ENCODE data around the gene CCDC180.

CCDC180 gene

DNA sequence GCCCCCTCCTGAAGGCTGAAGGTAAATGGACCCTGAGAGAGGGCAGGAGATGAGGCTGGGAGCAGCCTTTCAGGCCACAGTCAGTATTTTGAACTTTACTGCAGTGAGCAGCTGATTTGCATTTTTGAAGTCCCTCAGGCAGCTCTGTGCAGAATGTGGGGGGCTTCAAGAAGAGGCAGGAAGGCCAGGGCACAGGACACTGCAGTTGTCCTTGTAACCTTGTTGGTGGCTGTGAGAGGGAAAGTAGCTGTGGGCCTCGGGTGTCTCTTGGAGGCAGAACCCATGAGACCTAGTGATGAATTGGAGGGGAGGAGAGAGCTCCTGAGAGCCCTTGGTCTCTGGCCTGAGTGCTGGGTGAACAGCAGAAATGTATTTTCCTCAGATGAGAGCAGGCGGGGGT is 2.6 kb downstream of the CCDC180 start:
- TF ChIP-seq, protein P1, sequence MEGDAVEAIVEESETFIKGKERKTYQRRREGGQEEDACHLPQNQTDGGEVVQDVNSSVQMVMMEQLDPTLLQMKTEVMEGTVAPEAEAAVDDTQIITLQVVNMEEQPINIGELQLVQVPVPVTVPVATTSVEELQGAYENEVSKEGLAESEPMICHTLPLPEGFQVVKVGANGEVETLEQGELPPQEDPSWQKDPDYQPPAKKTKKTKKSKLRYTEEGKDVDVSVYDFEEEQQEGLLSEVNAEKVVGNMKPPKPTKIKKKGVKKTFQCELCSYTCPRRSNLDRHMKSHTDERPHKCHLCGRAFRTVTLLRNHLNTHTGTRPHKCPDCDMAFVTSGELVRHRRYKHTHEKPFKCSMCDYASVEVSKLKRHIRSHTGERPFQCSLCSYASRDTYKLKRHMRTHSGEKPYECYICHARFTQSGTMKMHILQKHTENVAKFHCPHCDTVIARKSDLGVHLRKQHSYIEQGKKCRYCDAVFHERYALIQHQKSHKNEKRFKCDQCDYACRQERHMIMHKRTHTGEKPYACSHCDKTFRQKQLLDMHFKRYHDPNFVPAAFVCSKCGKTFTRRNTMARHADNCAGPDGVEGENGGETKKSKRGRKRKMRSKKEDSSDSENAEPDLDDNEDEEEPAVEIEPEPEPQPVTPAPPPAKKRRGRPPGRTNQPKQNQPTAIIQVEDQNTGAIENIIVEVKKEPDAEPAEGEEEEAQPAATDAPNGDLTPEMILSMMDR (IDR thresholded peaks at IDR 0.05; ENCODE audit: low read depth, low read length, missing control alignments): no peak
- no peak overlapping the region for H3K4me3 ChIP-seq (replicated peaks; ENCODE audit: low read depth, low read length)
- no peak for DNase-seq (ENCODE audit: extremely low read depth, low read depth)

DNA sequence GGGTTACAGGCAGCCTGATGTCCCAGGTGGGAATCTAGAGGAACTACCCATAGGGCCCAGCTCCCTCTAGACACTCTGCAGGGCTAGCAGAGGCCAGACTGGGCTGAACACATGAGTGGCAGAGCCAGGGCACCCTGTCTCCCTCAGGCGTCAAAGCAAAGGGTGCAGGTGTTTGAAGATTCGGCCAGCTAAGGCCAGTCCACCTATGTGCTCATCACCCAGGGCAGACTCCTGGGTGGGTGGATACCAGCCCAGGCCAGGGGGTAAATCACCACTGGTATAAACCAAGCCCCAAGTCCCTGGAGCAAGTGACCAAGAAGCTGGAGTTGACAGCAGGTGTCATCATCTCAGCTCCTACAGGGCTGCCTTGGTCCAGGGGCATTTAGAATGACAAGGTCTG is 3.4 kb downstream of the CCDC180 start:
- TF ChIP-seq, protein P1 (IDR thresholded peaks at IDR 0.05; ENCODE audit: low read depth, low read length, missing control alignments): no peak
- DNase-seq (ENCODE audit: extremely low read depth, low read depth): no peak
- no peak overlapping the region for H3K4me3 ChIP-seq (replicated peaks; ENCODE audit: low read depth, low read length)

DNA sequence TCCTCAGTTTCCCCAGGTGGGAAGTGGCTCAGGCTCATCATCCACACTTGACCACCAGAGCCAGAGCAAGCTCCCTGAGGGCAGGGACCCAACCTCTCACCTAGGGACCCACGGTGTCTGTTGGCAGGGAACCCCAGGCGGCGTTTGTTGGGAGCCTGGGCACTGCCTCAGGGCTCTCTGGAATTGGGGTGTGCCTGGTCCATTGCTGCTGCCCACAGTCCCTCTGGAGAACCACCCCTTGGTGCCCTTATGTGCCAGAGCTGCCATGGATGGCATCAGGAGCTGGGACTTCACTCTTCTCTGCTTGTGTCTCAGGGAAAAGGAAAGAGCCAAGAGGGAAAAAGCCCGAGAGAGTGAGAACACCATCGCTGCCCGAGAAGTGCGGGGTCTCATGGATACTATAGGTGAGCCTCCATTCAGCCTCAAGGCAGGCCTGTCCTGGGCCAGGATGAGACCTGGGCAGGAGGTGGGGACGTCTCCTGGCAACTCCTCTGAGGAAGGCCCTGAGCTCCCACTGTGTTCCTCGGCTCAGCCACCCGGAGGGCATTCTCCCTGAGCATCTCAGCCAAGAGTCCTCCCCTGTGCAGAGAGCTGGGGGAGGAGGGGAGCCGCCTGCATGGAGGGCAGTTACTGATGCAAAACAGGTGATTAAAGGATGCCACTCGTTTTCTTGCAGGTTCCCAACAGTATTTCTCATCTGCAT is 4.5 kb downstream of the CCDC180 start:
- TF ChIP-seq, protein P1 (IDR thresholded peaks at IDR 0.05; ENCODE audit: low read depth, low read length, missing control alignments): no peak
- H3K4me3 ChIP-seq (replicated peaks; ENCODE audit: low read depth, low read length): no peak overlapping the region
- no peak for DNase-seq (ENCODE audit: extremely low read depth, low read depth)

DNA sequence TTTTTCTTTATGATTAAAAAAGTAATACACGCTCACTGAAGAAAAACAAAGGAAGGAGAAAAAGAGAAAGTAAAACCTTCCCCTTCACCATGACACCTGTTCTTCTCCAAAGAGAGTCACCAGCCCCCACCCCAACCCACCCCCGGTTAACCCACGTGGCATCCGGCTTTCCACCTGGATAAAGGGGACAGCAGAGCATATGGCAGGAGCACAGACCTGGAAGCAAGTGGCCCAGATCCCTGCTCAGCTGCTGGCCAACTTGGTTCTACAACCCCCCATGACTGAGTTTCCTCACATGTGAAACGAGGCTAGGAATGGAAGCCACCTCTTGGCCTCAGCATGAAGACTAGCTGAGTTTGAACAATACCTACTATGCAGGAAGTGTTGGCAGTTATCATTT is 5.1 kb downstream of the CCDC180 start:
- H3K4me3 ChIP-seq (replicated peaks; ENCODE audit: low read depth, low read length): no peak overlapping the region
- no peak for DNase-seq (ENCODE audit: extremely low read depth, low read depth)
- TF ChIP-seq, protein P1 (IDR thresholded peaks at IDR 0.05; ENCODE audit: low read depth, low read length, missing control alignments): no peak

DNA sequence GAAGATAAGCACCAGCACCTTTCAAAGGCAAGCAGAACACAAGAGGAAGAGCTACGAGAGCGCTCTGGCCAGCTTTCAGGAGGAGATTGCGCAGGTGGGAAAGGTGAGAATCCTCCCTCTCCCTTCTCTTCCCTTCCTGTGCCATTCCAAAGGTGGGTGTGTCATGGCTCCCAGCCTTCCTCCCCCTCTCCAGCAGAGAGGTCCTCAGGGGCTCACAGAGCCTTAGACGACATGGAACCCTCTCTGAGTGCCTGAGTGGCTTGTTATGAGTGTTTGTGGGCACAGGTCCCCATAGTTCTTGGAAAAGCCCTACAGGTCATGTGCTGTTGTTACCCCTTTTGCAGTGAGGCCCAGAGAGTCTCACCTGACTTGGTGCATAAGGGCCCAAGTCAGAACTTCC is 5.8 kb downstream of the CCDC180 start:
- TF ChIP-seq, protein P1 (IDR thresholded peaks at IDR 0.05; ENCODE audit: low read depth, low read length, missing control alignments): no peak
- no peak for DNase-seq (ENCODE audit: extremely low read depth, low read depth)
- H3K4me3 ChIP-seq (replicated peaks; ENCODE audit: low read depth, low read length): no peak overlapping the region

DNA sequence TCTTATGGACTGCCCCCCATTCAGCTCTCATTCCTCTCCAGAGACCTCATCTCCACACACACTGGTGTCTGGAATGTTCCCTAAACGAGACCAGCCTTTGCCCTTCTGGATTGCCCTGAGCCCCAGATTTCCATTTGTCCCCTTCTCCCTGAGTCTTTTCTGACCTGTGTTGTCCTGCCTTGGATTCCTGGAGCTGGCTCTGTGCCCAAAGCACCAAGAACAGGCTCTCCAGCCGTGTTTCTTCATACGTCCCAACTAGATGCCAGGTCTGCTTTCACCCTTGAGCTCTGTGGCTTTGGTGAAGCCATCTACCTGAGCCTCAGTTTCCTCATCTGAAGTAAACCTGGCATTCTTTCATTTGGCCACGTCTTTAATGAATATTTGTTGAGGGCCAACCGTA is 6.3 kb downstream of the CCDC180 start:
- no peak for DNase-seq (ENCODE audit: extremely low read depth, low read depth)
- H3K4me3 ChIP-seq (replicated peaks; ENCODE audit: low read depth, low read length): no peak overlapping the region
- TF ChIP-seq, protein P1 (IDR thresholded peaks at IDR 0.05; ENCODE audit: low read depth, low read length, missing control alignments): no peak

DNA sequence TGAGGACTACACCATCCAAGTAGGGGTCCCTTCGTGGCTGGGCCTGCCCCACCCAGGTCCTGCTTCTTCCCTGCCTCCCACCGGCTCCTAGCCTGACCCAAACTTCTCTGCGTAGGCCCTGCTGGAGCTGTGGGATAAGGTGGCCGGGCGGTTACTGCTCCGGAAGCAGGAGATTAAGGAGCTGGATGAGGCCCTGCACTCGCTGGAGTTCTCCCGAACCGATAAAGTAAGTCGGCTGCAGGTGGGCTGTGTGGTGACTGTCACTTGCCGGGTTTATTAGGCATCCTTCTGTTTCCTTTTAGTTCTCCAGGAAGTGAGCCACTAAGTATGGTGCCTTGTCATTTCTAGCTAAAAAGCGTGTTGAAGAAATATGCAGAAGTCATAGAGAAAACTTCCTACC is 7.0 kb downstream of the CCDC180 start:
- TF ChIP-seq, protein P1 (IDR thresholded peaks at IDR 0.05; ENCODE audit: low read depth, low read length, missing control alignments): no peak
- H3K4me3 ChIP-seq (replicated peaks; ENCODE audit: low read depth, low read length): no peak overlapping the region
- no peak for DNase-seq (ENCODE audit: extremely low read depth, low read depth)
